HepG2 (cell line): ENCODE results near the gene PROCR. TPM values are rescaled to one million over a fixed set of nuclear protein-coding genes. Genes with fewer than 3 reads are reported as not detected.
A peak's percentile ranks its signal among the peaks of the same experiment; 100 is the strongest.

Experiments
- AHDC1 ChIP-seq: sonication (generic); formaldehyde crosslinking; IDR thresholded peaks from 2 replicates; pipeline ENCODE4 v1.5.1; 2020; ENCODE audit warnings: mild to moderate bottlenecking, missing genetic modification reagents, borderline replicate concordance
- ATRX ChIP-seq: sonication (generic); formaldehyde crosslinking; IDR thresholded peaks from 2 replicates; pipeline ENCODE4 v1.4.0; 2020; ENCODE audit warnings: missing genetic modification reagents, borderline replicate concordance
- HMG20A ChIP-seq: IDR thresholded peaks from 2 replicates; pipeline ENCODE4 v1.6.1; 2016; ENCODE audit warnings: borderline replicate concordance
- HMGA1 ChIP-seq: sonication (generic); formaldehyde crosslinking; conservative IDR thresholded peaks from 2 replicates; pipeline ENCODE4 v1.4.0; 2020; ENCODE audit warnings: missing genetic modification reagents
- JUNB ChIP-seq: sonication (generic); formaldehyde crosslinking; IDR thresholded peaks from 2 replicates; pipeline ENCODE4 v1.8.0; 2022; ENCODE audit warnings: missing genetic modification reagents, mild to moderate bottlenecking, borderline replicate concordance
- MAFK ChIP-seq, 2 experiments: IDR thresholded peaks in 1 of 2; conservative IDR thresholded peaks in 1 of 2; 2 replicates each; pipeline ENCODE4 v1.6.1; 2011; ENCODE audit warnings: improper control_type of control experiment in 2 of 2, low read length in 2 of 2
- PBX2 ChIP-seq: IDR thresholded peaks from 2 replicates; pipeline ENCODE4 v1.6.1; 2016; ENCODE audit warnings: control low read depth
- PPARG ChIP-seq: conservative IDR thresholded peaks from 2 replicates; pipeline ENCODE4 v1.6.1; 2016; ENCODE audit warnings: missing biosample characterization, missing genetic modification reagents
- RELA ChIP-seq: sonication (generic); formaldehyde crosslinking; IDR thresholded peaks from 2 replicates; pipeline ENCODE4 v1.4.0; 2020; ENCODE audit warnings: missing genetic modification reagents
- SNAPC5 ChIP-seq: sonication (generic); formaldehyde crosslinking; IDR thresholded peaks from 2 replicates; pipeline ENCODE4 v1.8.1; 2023; ENCODE audit warnings: mild to moderate bottlenecking, missing genetic modification reagents, borderline replicate concordance
- STAG1 ChIP-seq: sonication (generic); formaldehyde crosslinking; IDR thresholded peaks from 2 replicates; pipeline ENCODE4 v1.4.0; 2020; ENCODE audit warnings: missing genetic modification reagents
- TCF7 ChIP-seq: sonication (generic); IDR thresholded peaks from 2 replicates; pipeline ENCODE4 v1.6.1; 2016; ENCODE audit warnings: antibody characterized with exemption, low read depth
- ZNF24 ChIP-seq: fragments of 450-650 bp; IDR thresholded peaks from 2 replicates; pipeline ENCODE4 v1.6.1; 2017; ENCODE audit warnings: antibody characterized with exemption, mild to moderate bottlenecking
- ZNF350 ChIP-seq: sonication (generic); formaldehyde crosslinking; IDR thresholded peaks from 2 replicates; pipeline ENCODE4 v1.4.0; 2020; ENCODE audit warnings: mild to moderate bottlenecking, low read depth, missing genetic modification reagents, borderline replicate concordance
- ZNF570 ChIP-seq: sonication (generic); formaldehyde crosslinking; IDR thresholded peaks from 2 replicates; pipeline ENCODE4 v1.4.0; 2020; ENCODE audit warnings: mild to moderate bottlenecking, missing genetic modification reagents, borderline replicate concordance
- ZNF687 ChIP-seq: sonication (generic); formaldehyde crosslinking; IDR thresholded peaks from 2 replicates; pipeline ENCODE4 v1.5.1; 2020; ENCODE audit warnings: mild to moderate bottlenecking, missing genetic modification reagents, moderate library complexity
- ZUFSP ChIP-seq: sonication (generic); formaldehyde crosslinking; IDR thresholded peaks from 2 replicates; pipeline ENCODE4 v1.9.0; 2021; ENCODE audit warnings: missing genetic modification reagents, mild to moderate bottlenecking, borderline replicate concordance
- polyA plus RNA-seq, 8 experiments: library from polyadenylated mRNA; depleted of rRNA in 3 of 8; stranded (reverse) in 7 of 8; unstranded in 1 of 8; fragments of >200 nt; fragmentation: Illumina TruSeq in 4 of 8; extraction: Trizol in 4 of 8; gene quantifications; 2 replicates each; pipeline versions ENCODE4 v1.2.1 to v1.2.3, GENCODE V29; 2011 to 2016; ENCODE audit warnings: low read depth in 4 of 8, missing spikeins in 1 of 8, mixed read lengths in 1 of 8; ENCODE audit not compliant: insufficient read depth in 1 of 8
- total RNA-seq, 5 experiments: library from RNA; depleted of rRNA; stranded (reverse); fragments of >200 nt; fragmentation: Illumina TruSeq; extraction: Trizol; gene quantifications; 2 replicates each; pipeline ENCODE4 v1.2.3, GENCODE V29; 2016; ENCODE audit warnings: low read depth in 1 of 5

Gene PROCR
- total and polyA plus RNA-seq, 2 of the 13 experiments (the other 11 are each of a cell fraction or from before 2014, with no cell fraction given) = 1.4 to 1.7 TPM

GRCh38 chr20:35171753-35172433, at the start of gene PROCR (continued):
- TF ChIP-seq AHDC1 = no peak
- TF ChIP-seq MAFK (conservative IDR thresholded peaks at IDR 0.05 in 1 of 2, IDR thresholded peaks at IDR 0.05 in 1 of 2; ENCODE audit: low read length in 2 of 2) = no peak
- TF ChIP-seq ZNF570 = no peak
- TF ChIP-seq JUNB (CRISPR knock-in tag) = no peak
- TF ChIP-seq HMGA1 (CRISPR knock-in tag) = no peak
- peak; percentile 47; the same call in 1 of the 2 replicates for TF ChIP-seq ZNF687 (CRISPR knock-in tag)
- no peak for TF ChIP-seq ZNF24
- TF ChIP-seq HMG20A (CRISPR knock-in tag) = no peak
- no peak for TF ChIP-seq PPARG (CRISPR knock-in tag)
- no peak for TF ChIP-seq PBX2 (CRISPR knock-in tag)
- TF ChIP-seq ZUFSP (CRISPR knock-in tag) = no peak
- TF ChIP-seq TCF7 = no peak
- no peak for TF ChIP-seq ATRX
- TF ChIP-seq ZNF350 (CRISPR knock-in tag) = 0 out of 2 replicates have a peak, but pooled peaks have one; percentile 63
- no peak for TF ChIP-seq SNAPC5 (CRISPR knock-in tag)
- no peak for TF ChIP-seq STAG1 (CRISPR knock-in tag)
- no peak for TF ChIP-seq RELA
